ENCODE results near the gene DUSP18. TPM values are rescaled to one million over a fixed set of nuclear protein-coding genes. Genes with fewer than 3 reads are reported as not detected.

The DUSP18 gene
- total and polyA plus RNA-seq, 9 of the 15 experiments (the other 6 are each of a cell fraction or from before 2014, with no cell fraction given): 1.00 to 3.7 (median 1.5) TPM

DNA sequence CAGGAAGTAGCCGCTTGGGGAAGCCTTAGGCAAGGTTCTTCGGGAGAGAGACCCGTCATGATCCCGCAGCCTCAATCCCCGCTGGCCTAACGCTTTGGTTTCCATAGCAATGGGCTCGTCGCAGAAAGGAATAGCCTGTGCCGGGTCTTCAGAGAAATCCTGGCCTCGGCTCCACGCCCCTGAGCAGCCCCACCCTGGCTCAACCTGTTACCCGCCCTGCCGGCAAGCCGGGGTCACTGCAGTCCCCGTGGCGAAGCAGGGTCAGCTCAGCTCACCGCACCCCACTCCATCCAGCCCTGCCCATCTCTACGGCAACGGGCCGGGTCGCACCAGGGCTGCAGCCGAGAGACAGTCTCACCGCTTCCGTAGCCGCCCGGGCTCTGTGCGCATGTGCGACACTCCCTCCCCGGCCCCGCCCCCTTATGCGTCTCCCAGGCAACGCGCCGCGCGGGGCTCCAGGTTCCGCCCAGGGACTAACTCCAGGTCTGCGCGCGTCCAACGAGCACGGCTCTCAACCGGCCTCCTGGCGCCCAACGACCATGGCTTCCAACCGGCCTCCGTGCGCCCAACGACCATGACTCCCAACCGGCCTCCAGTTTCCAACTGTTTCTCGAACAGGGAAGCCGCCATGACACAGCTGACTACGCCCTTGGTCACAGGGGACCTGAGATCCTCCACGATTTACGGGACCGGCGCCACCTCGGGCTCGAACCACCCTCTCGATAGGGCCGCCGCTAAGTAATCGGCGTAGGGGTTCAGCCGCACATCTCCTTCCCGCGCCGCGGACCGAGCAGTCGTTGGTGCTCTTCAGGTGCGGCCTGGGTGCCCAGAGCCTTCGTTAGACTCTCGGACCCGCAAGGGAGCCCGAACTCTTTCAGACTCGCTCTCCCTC, at the start of gene DUSP18 (continued):
- TF ChIP-seq, protein P1, sequence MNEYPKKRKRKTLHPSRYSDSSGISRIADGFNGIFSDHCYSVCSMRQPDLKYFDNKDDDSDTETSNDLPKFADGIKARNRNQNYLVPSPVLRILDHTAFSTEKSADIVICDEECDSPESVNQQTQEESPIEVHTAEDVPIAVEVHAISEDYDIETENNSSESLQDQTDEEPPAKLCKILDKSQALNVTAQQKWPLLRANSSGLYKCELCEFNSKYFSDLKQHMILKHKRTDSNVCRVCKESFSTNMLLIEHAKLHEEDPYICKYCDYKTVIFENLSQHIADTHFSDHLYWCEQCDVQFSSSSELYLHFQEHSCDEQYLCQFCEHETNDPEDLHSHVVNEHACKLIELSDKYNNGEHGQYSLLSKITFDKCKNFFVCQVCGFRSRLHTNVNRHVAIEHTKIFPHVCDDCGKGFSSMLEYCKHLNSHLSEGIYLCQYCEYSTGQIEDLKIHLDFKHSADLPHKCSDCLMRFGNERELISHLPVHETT (CRISPR knock-in tag; conservative IDR thresholded peaks at IDR 0.05 in 1 of 2, IDR thresholded peaks at IDR 0.05 in 1 of 2): no peak
- TF ChIP-seq NCOA4 (IDR thresholded peaks at IDR 0.05; ENCODE audit: partially characterized antibody): no peak
- no peak for TF ChIP-seq WHSC1 (IDR thresholded peaks at IDR 0.05; ENCODE audit: low read length)
- no peak for TF ChIP-seq POLR3G (IDR thresholded peaks at IDR 0.05; ENCODE audit: extremely low read depth, insufficient read length, insufficient replicate concordance)
- TF ChIP-seq, protein P2, sequence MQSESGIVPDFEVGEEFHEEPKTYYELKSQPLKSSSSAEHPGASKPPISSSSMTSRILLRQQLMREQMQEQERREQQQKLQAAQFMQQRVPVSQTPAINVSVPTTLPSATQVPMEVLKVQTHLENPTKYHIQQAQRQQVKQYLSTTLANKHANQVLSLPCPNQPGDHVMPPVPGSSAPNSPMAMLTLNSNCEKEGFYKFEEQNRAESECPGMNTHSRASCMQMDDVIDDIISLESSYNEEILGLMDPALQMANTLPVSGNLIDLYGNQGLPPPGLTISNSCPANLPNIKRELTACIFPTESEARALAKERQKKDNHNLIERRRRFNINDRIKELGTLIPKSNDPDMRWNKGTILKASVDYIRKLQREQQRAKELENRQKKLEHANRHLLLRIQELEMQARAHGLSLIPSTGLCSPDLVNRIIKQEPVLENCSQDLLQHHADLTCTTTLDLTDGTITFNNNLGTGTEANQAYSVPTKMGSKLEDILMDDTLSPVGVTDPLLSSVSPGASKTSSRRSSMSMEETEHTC (IDR thresholded peaks at IDR 0.05): no peak
- TF ChIP-seq, protein P3, sequence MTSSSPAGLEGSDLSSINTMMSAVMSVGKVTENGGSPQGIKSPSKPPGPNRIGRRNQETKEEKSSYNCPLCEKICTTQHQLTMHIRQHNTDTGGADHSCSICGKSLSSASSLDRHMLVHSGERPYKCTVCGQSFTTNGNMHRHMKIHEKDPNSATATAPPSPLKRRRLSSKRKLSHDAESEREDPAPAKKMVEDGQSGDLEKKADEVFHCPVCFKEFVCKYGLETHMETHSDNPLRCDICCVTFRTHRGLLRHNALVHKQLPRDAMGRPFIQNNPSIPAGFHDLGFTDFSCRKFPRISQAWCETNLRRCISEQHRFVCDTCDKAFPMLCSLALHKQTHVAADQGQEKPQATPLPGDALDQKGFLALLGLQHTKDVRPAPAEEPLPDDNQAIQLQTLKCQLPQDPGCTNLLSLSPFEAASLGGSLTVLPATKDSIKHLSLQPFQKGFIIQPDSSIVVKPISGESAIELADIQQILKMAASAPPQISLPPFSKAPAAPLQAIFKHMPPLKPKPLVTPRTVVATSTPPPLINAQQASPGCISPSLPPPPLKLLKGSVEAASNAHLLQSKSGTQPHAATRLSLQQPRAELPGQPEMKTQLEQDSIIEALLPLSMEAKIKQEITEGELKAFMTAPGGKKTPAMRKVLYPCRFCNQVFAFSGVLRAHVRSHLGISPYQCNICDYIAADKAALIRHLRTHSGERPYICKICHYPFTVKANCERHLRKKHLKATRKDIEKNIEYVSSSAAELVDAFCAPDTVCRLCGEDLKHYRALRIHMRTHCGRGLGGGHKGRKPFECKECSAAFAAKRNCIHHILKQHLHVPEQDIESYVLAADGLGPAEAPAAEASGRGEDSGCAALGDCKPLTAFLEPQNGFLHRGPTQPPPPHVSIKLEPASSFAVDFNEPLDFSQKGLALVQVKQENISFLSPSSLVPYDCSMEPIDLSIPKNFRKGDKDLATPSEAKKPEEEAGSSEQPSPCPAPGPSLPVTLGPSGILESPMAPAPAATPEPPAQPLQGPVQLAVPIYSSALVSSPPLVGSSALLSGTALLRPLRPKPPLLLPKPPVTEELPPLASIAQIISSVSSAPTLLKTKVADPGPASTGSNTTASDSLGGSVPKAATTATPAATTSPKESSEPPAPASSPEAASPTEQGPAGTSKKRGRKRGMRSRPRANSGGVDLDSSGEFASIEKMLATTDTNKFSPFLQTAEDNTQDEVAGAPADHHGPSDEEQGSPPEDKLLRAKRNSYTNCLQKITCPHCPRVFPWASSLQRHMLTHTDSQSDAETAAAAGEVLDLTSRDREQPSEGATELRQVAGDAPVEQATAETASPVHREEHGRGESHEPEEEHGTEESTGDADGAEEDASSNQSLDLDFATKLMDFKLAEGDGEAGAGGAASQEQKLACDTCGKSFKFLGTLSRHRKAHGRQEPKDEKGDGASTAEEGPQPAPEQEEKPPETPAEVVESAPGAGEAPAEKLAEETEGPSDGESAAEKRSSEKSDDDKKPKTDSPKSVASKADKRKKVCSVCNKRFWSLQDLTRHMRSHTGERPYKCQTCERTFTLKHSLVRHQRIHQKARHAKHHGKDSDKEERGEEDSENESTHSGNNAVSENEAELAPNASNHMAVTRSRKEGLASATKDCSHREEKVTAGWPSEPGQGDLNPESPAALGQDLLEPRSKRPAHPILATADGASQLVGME (CRISPR knock-in tag; IDR thresholded peaks at IDR 0.05): no peak
- no peak for TF ChIP-seq NR4A1 (CRISPR knock-in tag; IDR thresholded peaks at IDR 0.05)
- TF ChIP-seq NR4A1 (tag; IDR thresholded peaks at IDR 0.05): no peak
- TF ChIP-seq MECOM (CRISPR knock-in tag; IDR thresholded peaks at IDR 0.05): no peak
- TF ChIP-seq TEAD4 (IDR thresholded peaks at IDR 0.05; ENCODE audit: low read length): no peak
- no peak for TF ChIP-seq TEAD4 (CRISPR knock-in tag; IDR thresholded peaks at IDR 0.05; ENCODE audit: borderline replicate concordance)
- TF ChIP-seq, protein P4, sequence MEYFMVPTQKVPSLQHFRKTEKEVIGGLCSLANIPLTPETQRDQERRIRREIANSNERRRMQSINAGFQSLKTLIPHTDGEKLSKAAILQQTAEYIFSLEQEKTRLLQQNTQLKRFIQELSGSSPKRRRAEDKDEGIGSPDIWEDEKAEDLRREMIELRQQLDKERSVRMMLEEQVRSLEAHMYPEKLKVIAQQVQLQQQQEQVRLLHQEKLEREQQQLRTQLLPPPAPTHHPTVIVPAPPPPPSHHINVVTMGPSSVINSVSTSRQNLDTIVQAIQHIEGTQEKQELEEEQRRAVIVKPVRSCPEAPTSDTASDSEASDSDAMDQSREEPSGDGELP (CRISPR knock-in tag; IDR thresholded peaks at IDR 0.05; ENCODE audit: borderline replicate concordance): peak; percentile 90; the same call in 1 of the 2 replicates
- peak; percentile 34 for TF ChIP-seq PHF20 (IDR thresholded peaks at IDR 0.05; ENCODE audit: partially characterized antibody)
- TF ChIP-seq IFI16 (CRISPR knock-in tag; IDR thresholded peaks at IDR 0.05): no peak
- TF ChIP-seq MYC (IDR thresholded peaks at IDR 0.05; ENCODE audit: low read depth, low read length): no peak; the same call in 1 of the 2 replicates
- TF ChIP-seq MYC (CRISPR knock-in tag; IDR thresholded peaks at IDR 0.05; ENCODE audit: borderline replicate concordance, low read depth): 0 out of 2 replicates have a peak, but pooled peaks have one; percentile 41
- TF ChIP-seq TGIF2 (CRISPR knock-in tag; IDR thresholded peaks at IDR 0.05): no peak
- TF ChIP-seq RFX1 (IDR thresholded peaks at IDR 0.05): peak; percentile 96

Data from K562 (cell line).